ENCODE results near the gene DDX28. TPM values are rescaled to one million over a fixed set of nuclear protein-coding genes. Genes with fewer than 3 reads are reported as not detected.

Gene DDX28
- total RNA-seq = 1 to 10 TPM; 9.4 to 9.7 TPM

DNA sequence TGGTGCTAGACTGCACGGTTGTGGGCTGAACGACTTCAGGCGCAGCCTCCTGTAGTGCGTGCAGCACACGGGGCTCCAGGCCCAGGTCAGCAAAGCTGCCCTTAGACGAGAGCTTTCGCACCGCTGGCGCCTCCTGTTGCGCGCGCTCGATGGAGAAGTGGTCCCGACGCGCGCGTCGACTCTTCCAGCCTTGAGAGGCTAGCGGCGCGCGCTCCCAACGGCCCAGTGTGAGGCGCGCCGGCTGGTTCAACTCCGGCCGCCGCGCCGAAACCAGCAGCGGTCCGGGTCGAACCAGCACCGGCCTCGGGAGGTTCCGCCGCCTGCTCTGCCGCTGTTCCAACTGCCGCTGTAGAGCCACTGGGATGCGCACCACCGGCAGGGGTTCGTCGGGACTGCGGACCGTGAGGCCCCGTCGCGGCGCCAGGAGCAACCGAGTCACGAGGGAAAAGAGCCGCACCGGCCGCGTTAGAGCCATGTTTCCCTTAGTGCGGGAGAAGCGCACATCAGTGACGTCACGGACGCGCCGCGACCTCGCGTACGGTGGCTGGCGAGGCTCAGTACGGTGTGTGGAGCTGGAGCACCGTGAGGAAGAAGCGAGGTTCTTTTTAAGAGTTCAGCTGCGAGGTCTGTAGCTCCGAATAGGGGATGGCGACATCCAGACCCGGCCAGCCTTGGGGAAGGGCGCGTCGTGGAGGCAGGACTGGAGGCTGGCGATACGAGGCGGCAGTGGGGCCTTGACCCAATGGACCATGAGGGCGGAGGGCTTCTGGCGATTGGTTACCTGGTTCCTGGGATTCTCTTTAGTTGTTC, at the start of gene DDX28, which contains the start of gene DUS2:
TSS of gene DDX28 (minus strand) at position 505 of the 810 bp plus-strand sequence. CDS start at position 475, 30 bp downstream.
TSS of gene DUS2 (plus strand) at position 557 of the 810 bp plus-strand sequence. CDS start 14,740 bp downstream, outside the sequence.
- peak; percentile 96 for DNase-seq
- H3K9me3 Mint-ChIP-seq = no peaks in the 10 kb centered on the region
- H3K36me3 Mint-ChIP-seq (ENCODE audit: low read depth) = peaks cover 25% of the 10 kb centered on the region
- peaks cover 38% of the 10 kb centered on the region for H3K4me1 Mint-ChIP-seq (ENCODE audit: low read depth)
- CTCF ChIA-PET = interaction anchor here (1.3 to 1.8 kb wide), 3 partner anchors 18 to 306 kb away, joined by 3 to 6 read pairs (median 4); no protein-coding TSS in a partner anchor
- H3K27ac Mint-ChIP-seq = peak within 1 kb of the TSS; percentile 94
- no peaks in the 10 kb centered on the region for H3K27me3 Mint-ChIP-seq (ENCODE audit: low read depth)
- H3K4me3 Mint-ChIP-seq = peak within 1 kb of the TSS; percentile 99
- intact Hi-C loops (cut with micrococcal nuclease) = loop anchor here (1.0 to 5.0 kb wide), 6 partner anchors 30 to 216 kb away; partner anchors contain the start of genes DPEP3, PSMB10, RANBP10 and SLC12A4

- H3K9me3 Mint-ChIP-seq = no peaks in the 10 kb centered on the region
- intact Hi-C loops (cut with micrococcal nuclease) = no loop called here
- H3K4me3 Mint-ChIP-seq = no peak overlapping the region
- no peak for DNase-seq
- CTCF ChIA-PET = interaction anchor here (0.8 to 3.2 kb wide), 6 partner anchors 10 to 185 kb away, joined by 3 to 12 read pairs (median 4); partner anchors contain the start of gene NFATC3
- peaks cover 54% of the 10 kb centered on the region for H3K36me3 Mint-ChIP-seq (ENCODE audit: low read depth)
- no peak overlapping the region for H3K27ac Mint-ChIP-seq
- H3K27me3 Mint-ChIP-seq (ENCODE audit: low read depth) = no peaks in the 10 kb centered on the region
- peaks cover 61% of the 10 kb centered on the region for H3K4me1 Mint-ChIP-seq (ENCODE audit: low read depth)
Observed at GRCh38 chr16:68072038-68072695, 49.1 kb upstream of the DDX28 start.

DNA sequence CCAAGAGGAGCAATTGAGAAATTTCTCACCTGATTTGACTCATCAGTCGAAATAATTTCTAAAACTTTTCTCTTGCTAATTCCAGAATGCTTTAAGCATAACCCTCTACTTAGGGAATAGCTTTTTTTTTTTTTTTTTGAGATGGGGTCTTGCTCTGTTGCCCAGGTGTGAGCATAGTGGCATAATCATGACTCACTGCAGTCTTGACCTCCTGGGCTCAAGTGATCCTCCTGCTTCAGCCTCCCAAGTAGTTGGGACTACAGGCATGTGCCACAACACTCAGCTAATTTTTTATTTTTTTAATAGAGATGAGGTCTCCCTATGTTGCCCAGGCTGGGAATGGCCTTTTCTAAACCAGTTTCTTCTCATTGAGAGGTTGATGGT, 48.5 kb upstream of the DDX28 start:
- intact Hi-C loops (cut with micrococcal nuclease) = loop anchor here (1.0 kb wide), 1 partner anchor 158 kb away; no protein-coding TSS in a partner anchor
- no peak for DNase-seq
- CTCF ChIA-PET = interaction anchor here (0.8 to 1.8 kb wide), 6 partner anchors 11 to 186 kb away, joined by 3 to 6 read pairs (median 4); no protein-coding TSS in a partner anchor
- peaks cover 60% of the 10 kb centered on the region for H3K4me1 Mint-ChIP-seq (ENCODE audit: low read depth)
- no peak overlapping the region for H3K27ac Mint-ChIP-seq
- H3K4me3 Mint-ChIP-seq = no peak overlapping the region
- peaks cover 52% of the 10 kb centered on the region for H3K36me3 Mint-ChIP-seq (ENCODE audit: low read depth)
- H3K9me3 Mint-ChIP-seq = no peaks in the 10 kb centered on the region
- H3K27me3 Mint-ChIP-seq (ENCODE audit: low read depth) = no peaks in the 10 kb centered on the region

GRCh38 chr16:68070806-68071517, 47.9 kb upstream of the DDX28 start:
- intact Hi-C loops (cut with micrococcal nuclease) = loop anchor here (1.0 kb wide), 1 partner anchor 158 kb away; no protein-coding TSS in a partner anchor
- peaks cover 63% of the 10 kb centered on the region for H3K4me1 Mint-ChIP-seq (ENCODE audit: low read depth)
- peaks cover 51% of the 10 kb centered on the region for H3K36me3 Mint-ChIP-seq (ENCODE audit: low read depth)
- H3K9me3 Mint-ChIP-seq = no peaks in the 10 kb centered on the region
- H3K4me3 Mint-ChIP-seq = no peak overlapping the region
- peak overlapping the region; percentile 82 for H3K27ac Mint-ChIP-seq
- no peaks in the 10 kb centered on the region for H3K27me3 Mint-ChIP-seq (ENCODE audit: low read depth)
- DNase-seq = no peak
- CTCF ChIA-PET = interaction anchor here (0.6 to 2.3 kb wide), 9 partner anchors 9 to 159 kb away, joined by 3 to 8 read pairs (median 3); no protein-coding TSS in a partner anchor

DNA sequence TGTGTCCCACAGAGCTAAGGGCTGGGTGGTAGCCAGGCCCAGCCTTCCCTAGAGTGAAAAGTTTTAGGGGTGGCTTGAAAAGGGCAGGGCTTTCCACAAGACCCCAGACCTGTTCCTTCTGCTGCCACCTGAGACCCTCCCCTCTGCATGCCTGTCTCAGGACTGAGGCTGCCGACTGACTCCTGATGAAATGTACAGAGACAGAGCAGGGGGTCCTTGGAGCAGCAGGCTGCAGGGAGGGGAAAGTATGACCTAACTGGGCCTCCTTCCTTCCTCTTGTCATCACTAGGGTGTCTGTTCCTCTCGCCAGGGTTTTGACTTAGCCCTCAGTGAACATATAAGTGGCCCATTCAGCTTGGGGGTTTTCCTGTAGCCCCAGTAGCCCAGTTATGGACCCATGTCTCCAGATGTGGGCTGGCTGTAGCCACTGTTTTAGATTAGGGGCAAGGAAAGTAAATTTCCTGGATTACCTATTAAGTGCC, 47.3 kb upstream of the DDX28 start:
- Mint-ChIP-seq H3K36me3 (ENCODE audit: low read depth) (peaks cover 45% of the 10 kb centered on the region), H3K27me3 (ENCODE audit: low read depth) (no peaks in the 10 kb centered on the region), H3K4me1 (ENCODE audit: low read depth) (peaks cover 65% of the 10 kb centered on the region), H3K27ac (peak overlapping the region; percentile 82), H3K4me3 (no peak overlapping the region), H3K9me3 (no peaks in the 10 kb centered on the region)
- no peak for DNase-seq
- intact Hi-C loops (cut with micrococcal nuclease) = no loop called here
- CTCF ChIA-PET = interaction anchor here (0.6 to 2.3 kb wide), 6 partner anchors 10 to 159 kb away, joined by 3 to 8 read pairs (median 3); no protein-coding TSS in a partner anchor

- no peak overlapping the region for H3K4me3 Mint-ChIP-seq
- CTCF ChIA-PET = interaction anchor here (0.8 to 2.3 kb wide), 4 partner anchors 11 to 159 kb away, joined by 3 to 8 read pairs (median 4); no protein-coding TSS in a partner anchor
- H3K4me1 Mint-ChIP-seq (ENCODE audit: low read depth) = peaks cover 63% of the 10 kb centered on the region
Observed at GRCh38 chr16:68069511-68070248, 46.6 kb upstream of the DDX28 start.

GRCh38 chr16:68068926-68069325, 45.9 kb upstream of the DDX28 start:
- CTCF ChIA-PET = interaction anchor here (0.7 to 2.3 kb wide), 5 partner anchors 11 to 159 kb away, joined by 3 to 8 read pairs (median 3); no protein-coding TSS in a partner anchor
- Mint-ChIP-seq H3K27me3 (ENCODE audit: low read depth) (no peaks in the 10 kb centered on the region), H3K4me1 (ENCODE audit: low read depth) (peaks cover 62% of the 10 kb centered on the region), H3K27ac (no peak overlapping the region), H3K9me3 (no peaks in the 10 kb centered on the region), H3K4me3 (no peak overlapping the region), H3K36me3 (ENCODE audit: low read depth) (peaks cover 37% of the 10 kb centered on the region)
- intact Hi-C loops (cut with micrococcal nuclease) = no loop called here
- DNase-seq = no peak

More at GRCh38 chr16:68069511-68070248, 46.6 kb upstream of the DDX28 start:
- H3K9me3 Mint-ChIP-seq = no peaks in the 10 kb centered on the region
- H3K27me3 Mint-ChIP-seq (ENCODE audit: low read depth) = no peaks in the 10 kb centered on the region
- H3K36me3 Mint-ChIP-seq (ENCODE audit: low read depth) = peaks cover 40% of the 10 kb centered on the region
- H3K27ac Mint-ChIP-seq = peak overlapping the region; percentile 82
- intact Hi-C loops (cut with micrococcal nuclease) = no loop called here
- peak; percentile 64 for DNase-seq

GRCh38 chr16:68066763-68067162, 43.7 kb upstream of the DDX28 start:
- Mint-ChIP-seq H3K27ac (no peak overlapping the region), H3K4me1 (ENCODE audit: low read depth) (peaks cover 69% of the 10 kb centered on the region), H3K27me3 (ENCODE audit: low read depth) (no peaks in the 10 kb centered on the region), H3K4me3 (no peak overlapping the region), H3K9me3 (no peaks in the 10 kb centered on the region), H3K36me3 (ENCODE audit: low read depth) (peaks cover 32% of the 10 kb centered on the region)
- CTCF ChIA-PET = interaction anchor here (1.1 to 1.2 kb wide), 2 partner anchors 51 to 131 kb away, joined by 3 read pairs; partner anchors contain the start of gene PSMB10
- intact Hi-C loops (cut with micrococcal nuclease) = no loop called here
- no peak for DNase-seq

- intact Hi-C loops (cut with micrococcal nuclease) = loop anchor here (2.0 kb wide), 2 partner anchors 129 to 183 kb away; partner anchors contain the start of gene PSMB10
- Mint-ChIP-seq H3K4me1 (ENCODE audit: low read depth) (peaks cover 67% of the 10 kb centered on the region), H3K9me3 (no peaks in the 10 kb centered on the region), H3K27ac (peak overlapping the region; percentile 50), H3K27me3 (ENCODE audit: low read depth) (no peaks in the 10 kb centered on the region), H3K36me3 (ENCODE audit: low read depth) (peaks cover 29% of the 10 kb centered on the region), H3K4me3 (no peak overlapping the region)
- CTCF ChIA-PET = interaction anchor here (0.5 to 3.1 kb wide), 13 partner anchors 9 to 366 kb away, joined by 3 to 14 read pairs (median 4); partner anchors contain the start of genes NFATC3 and PSMB10
- DNase-seq = no peak
Observed at GRCh38 chr16:68065716-68066305, 42.8 kb upstream of the DDX28 start.

- intact Hi-C loops (cut with micrococcal nuclease) = loop anchor here (1.0 to 2.0 kb wide), 5 partner anchors 14 to 249 kb away; partner anchors contain the start of gene PSMB10
- CTCF ChIA-PET = interaction anchor here (0.6 to 3.1 kb wide), 16 partner anchors 8 to 166 kb away, joined by 3 to 15 read pairs (median 4); partner anchors contain the start of gene NFATC3
- no peak overlapping the region for H3K27ac Mint-ChIP-seq
- H3K36me3 Mint-ChIP-seq (ENCODE audit: low read depth) = peaks cover 30% of the 10 kb centered on the region
- peak; percentile 88 for DNase-seq
- H3K4me3 Mint-ChIP-seq = no peak overlapping the region
- peaks cover 61% of the 10 kb centered on the region for H3K4me1 Mint-ChIP-seq (ENCODE audit: low read depth)
- H3K9me3 Mint-ChIP-seq = no peaks in the 10 kb centered on the region
- no peaks in the 10 kb centered on the region for H3K27me3 Mint-ChIP-seq (ENCODE audit: low read depth)
Observed at GRCh38 chr16:68064791-68065365, 41.8 kb upstream of the DDX28 start.
